ENCODE measurements around the gene CA12. TPM values are rescaled to one million over a fixed set of nuclear protein-coding genes. Genes with fewer than 3 reads are reported as not detected.

CA12 gene
- total RNA-seq, 4 donors from 2014 or later: 13.3 to 46.7 (median 17.5) TPM

- Histone ChIP-seq H3K27ac (no peak overlapping the region), H3K4me1 (peaks cover 0 to 7% (median 0%) of the 10 kb centered on the region in 3 donors), H3K27me3 (no peaks in the 10 kb centered on the region), H3K9me3 (no peaks in the 10 kb centered on the region), H3K36me3 (no peaks in the 10 kb centered on the region), H3K4me3 (no peak overlapping the region)
- 32 to 44% methylated on average over 2 to 7 of the region's 7 CpGs for WGBS, 2 donors (ENCODE audit: low coverage in 1 of 2)
- peak; percentile 51 for ATAC-seq
- TF ChIP-seq, protein P1, sequence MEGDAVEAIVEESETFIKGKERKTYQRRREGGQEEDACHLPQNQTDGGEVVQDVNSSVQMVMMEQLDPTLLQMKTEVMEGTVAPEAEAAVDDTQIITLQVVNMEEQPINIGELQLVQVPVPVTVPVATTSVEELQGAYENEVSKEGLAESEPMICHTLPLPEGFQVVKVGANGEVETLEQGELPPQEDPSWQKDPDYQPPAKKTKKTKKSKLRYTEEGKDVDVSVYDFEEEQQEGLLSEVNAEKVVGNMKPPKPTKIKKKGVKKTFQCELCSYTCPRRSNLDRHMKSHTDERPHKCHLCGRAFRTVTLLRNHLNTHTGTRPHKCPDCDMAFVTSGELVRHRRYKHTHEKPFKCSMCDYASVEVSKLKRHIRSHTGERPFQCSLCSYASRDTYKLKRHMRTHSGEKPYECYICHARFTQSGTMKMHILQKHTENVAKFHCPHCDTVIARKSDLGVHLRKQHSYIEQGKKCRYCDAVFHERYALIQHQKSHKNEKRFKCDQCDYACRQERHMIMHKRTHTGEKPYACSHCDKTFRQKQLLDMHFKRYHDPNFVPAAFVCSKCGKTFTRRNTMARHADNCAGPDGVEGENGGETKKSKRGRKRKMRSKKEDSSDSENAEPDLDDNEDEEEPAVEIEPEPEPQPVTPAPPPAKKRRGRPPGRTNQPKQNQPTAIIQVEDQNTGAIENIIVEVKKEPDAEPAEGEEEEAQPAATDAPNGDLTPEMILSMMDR (IDR thresholded peaks at IDR 0.05): peak; percentile 53 to 74 (median 64)
- no peak for TF ChIP-seq POLR2A (IDR thresholded peaks at IDR 0.05)
These were observed 21.0 kb upstream of the CA12 start for GRCh38 chr15:63402498-63403253.

DNA sequence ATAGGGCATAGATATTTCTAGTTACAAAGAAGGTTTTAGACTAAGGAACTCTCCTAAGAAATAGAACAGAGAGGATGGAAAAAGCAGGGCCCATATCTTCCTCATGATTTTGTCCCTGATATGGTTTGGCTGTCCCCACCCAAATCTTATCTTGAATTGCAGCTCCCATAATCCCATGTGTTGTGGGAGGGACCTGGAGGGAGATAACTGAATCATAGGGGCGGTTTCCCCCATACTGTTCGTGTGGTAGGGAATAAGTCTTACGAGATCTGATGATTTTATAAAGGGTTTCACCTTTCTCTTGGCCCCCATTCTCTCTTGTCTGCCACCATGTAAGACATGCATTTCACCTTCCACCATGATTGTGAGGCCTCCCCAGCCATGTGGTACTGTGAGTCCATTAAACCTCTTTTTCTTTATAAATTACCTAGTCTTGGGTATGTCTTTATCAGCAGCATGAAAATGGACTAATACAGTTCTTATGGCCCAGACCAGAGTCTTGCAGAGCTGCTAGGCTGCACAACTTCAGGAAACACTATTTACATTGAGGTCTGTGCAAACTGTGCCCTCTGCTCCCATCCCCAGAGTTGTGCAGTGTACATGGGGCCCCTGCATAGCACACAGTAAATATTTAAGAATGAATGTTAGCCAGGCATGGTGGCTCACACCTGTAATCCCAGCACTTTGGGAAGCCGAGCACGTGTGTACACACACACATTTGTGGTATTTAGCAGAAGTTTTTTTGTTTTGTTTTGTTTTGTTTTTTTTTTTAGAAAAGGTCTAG, 20.3 kb upstream of the CA12 start:
- WGBS, 2 donors (ENCODE audit: low coverage in 1 of 2): 94 to 98% methylated on average over 5 of the region's 5 CpGs
- no peak overlapping the region for H3K27ac ChIP-seq
- H3K27me3 ChIP-seq: no peaks in the 10 kb centered on the region
- H3K4me1 ChIP-seq: peaks cover 0 to 7% (median 0%) of the 10 kb centered on the region in 3 donors
- H3K9me3 ChIP-seq: no peaks in the 10 kb centered on the region
- ATAC-seq: no peak
- no peaks in the 10 kb centered on the region for H3K36me3 ChIP-seq
- TF ChIP-seq EP300 (IDR thresholded peaks at IDR 0.05) (no peak), POLR2A (IDR thresholded peaks at IDR 0.05) (no peak), POLR2AphosphoS5 (IDR thresholded peaks at IDR 0.05) (no peak)
- TF ChIP-seq, protein P1 (IDR thresholded peaks at IDR 0.05): no peak
- no peak overlapping the region for H3K4me3 ChIP-seq

DNA sequence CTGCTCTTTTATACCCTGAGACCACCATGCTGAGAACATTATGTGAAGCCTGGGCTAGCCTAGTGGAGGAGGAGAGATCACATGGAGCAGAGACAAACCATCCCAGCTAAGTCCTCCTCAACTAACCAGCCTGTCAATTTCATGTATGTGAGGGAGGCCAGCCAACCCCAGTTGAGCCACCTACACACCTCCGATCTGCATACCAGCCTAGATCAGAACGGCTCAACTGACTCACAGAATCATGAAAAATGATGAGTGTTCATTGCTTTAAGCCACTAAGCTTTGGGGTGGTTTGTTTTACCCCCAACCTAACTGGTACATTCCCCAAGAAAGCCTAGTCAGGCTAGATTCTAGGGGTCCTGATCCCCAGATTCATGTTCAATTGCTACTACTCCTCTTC, 19.4 kb upstream of the CA12 start:
- H3K9me3 ChIP-seq: no peaks in the 10 kb centered on the region
- WGBS, 2 donors (ENCODE audit: low coverage in 1 of 2): 71 to 75% methylated on average over 2 of the region's 2 CpGs
- no peak for ATAC-seq
- H3K36me3 ChIP-seq: no peaks in the 10 kb centered on the region
- peaks cover 0 to 7% (median 0%) of the 10 kb centered on the region in 3 donors for H3K4me1 ChIP-seq
- H3K27ac ChIP-seq: no peak overlapping the region
- TF ChIP-seq EP300 (IDR thresholded peaks at IDR 0.05): no peak
- TF ChIP-seq, protein P1 (IDR thresholded peaks at IDR 0.05): no peak
- TF ChIP-seq POLR2AphosphoS5 (IDR thresholded peaks at IDR 0.05): no peak
- no peak for TF ChIP-seq POLR2A (IDR thresholded peaks at IDR 0.05)
- H3K4me3 ChIP-seq: no peak overlapping the region
- no peaks in the 10 kb centered on the region for H3K27me3 ChIP-seq

DNA sequence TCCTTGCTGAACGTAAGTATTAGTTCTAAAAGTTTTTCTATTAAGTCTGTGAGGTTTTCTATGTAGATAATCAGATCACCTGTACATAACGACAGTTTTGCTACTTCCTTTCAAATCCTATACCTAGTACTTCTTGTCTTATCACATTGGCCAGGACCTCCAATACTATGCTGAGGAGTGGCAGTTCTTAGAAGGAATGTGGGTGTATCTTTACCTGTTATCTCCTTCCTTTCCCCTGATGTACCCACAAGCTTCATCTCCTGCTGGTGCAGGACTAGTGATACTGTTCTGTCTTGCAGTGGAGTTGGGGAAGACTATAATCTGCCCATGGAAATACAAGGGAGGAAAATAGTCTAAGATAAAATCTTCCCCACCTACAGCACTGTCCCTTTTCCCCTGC, 16.8 kb upstream of the CA12 start:
- no peaks in the 10 kb centered on the region for H3K27me3 ChIP-seq
- no peak for TF ChIP-seq POLR2AphosphoS5 (IDR thresholded peaks at IDR 0.05)
- TF ChIP-seq POLR2A (IDR thresholded peaks at IDR 0.05): no peak
- TF ChIP-seq, protein P1 (IDR thresholded peaks at IDR 0.05): no peak
- no peak for TF ChIP-seq EP300 (IDR thresholded peaks at IDR 0.05)
- H3K4me1 ChIP-seq: peaks cover 0 to 7% (median 0%) of the 10 kb centered on the region in 3 donors
- no peaks in the 10 kb centered on the region for H3K36me3 ChIP-seq
- H3K9me3 ChIP-seq: no peaks in the 10 kb centered on the region
- no peak for ATAC-seq
- 61 to 100% methylated on average over 2 of the region's 2 CpGs for WGBS, 2 donors (ENCODE audit: low coverage in 1 of 2)
- H3K27ac ChIP-seq: no peak overlapping the region
- no peak overlapping the region for H3K4me3 ChIP-seq
